OCI-LY3 (cell line): ENCODE results near the gene KYNU.

Source experiments
- H2AFZ ChIP-seq: fragments of 200-600, 300-600 bp; shearing (Covaris generic); 2 replicates; pipeline ENCODE4 v1.6.0; 2014; ENCODE audit warnings: antibody characterized with exemption, low read depth, low read length
- H3K27ac ChIP-seq: fragments of 200-600, 300-600 bp; sonication (generic); 2 replicates; pipeline ENCODE4 v1.5.1; 2014; ENCODE audit warnings: mild to moderate bottlenecking, low read length, moderate library complexity, mixed read lengths
- H3K27me3 ChIP-seq: fragments of 200-600, 300-600 bp; sonication (generic); 2 replicates; pipeline ENCODE4 v1.6.1; 2014; ENCODE audit warnings: low read depth, low read length, mixed read lengths
- H3K36me3 ChIP-seq: fragments of 200-600, 300-600 bp; sonication (generic); replicated peaks from 2 replicates; pipeline ENCODE3; 2014; ENCODE audit warnings: low read depth, low read length, mixed read lengths
- H3K4me1 ChIP-seq: fragments of 300-600, 200-600 bp; sonication (generic); 2 replicates; pipeline ENCODE4 v1.6.1; 2014; ENCODE audit warnings: low read length, mixed read lengths
- H3K4me2 ChIP-seq: fragments of 200-600, 300-600 bp; sonication (generic); 2 replicates; pipeline ENCODE4 v1.6.1; 2014; ENCODE audit warnings: low read length, mixed read lengths
- H3K4me3 ChIP-seq: fragments of 300-600, 200-600 bp; sonication (generic); 2 replicates; pipeline ENCODE4 v1.5.1; 2014; ENCODE audit warnings: antibody characterized with exemption, mild to moderate bottlenecking, low read length, moderate library complexity
- H3K79me2 ChIP-seq: fragments of 300-600, 200-600 bp; shearing (Covaris generic); 2 replicates; pipeline ENCODE4 v1.6.1; 2014; ENCODE audit warnings: mild to moderate bottlenecking, low read length, mixed read lengths
- H3K9ac ChIP-seq: fragments of 300-600, 200-600 bp; shearing (Covaris generic); 2 replicates; pipeline ENCODE4 v1.6.0; 2014; ENCODE audit warnings: mild to moderate bottlenecking, low read length, moderate library complexity
- H3K9me3 ChIP-seq: fragments of 200-600, 300-600 bp; shearing (Covaris generic); 2 replicates; pipeline ENCODE4 v1.6.1; 2014; ENCODE audit warnings: low read length, mixed read lengths; ENCODE audit not compliant: insufficient read depth
- H4K20me1 ChIP-seq: fragments of 200-600, 300-600 bp; sonication (generic); 2 replicates; pipeline ENCODE4 v1.6.1; 2016; ENCODE audit warnings: low read length, mixed read lengths; ENCODE audit not compliant: insufficient read depth
- CTCF ChIP-seq: fragments of 200-600, 300-600 bp; sonication (generic); IDR thresholded peaks from 2 replicates; pipeline ENCODE4 v1.5.1; 2014; ENCODE audit warnings: antibody characterized with exemption, low read length, low read depth
- EZH2phosphoT487 ChIP-seq: fragments of 200-600 bp; shearing (Covaris generic); IDR thresholded peaks from 2 replicates; pipeline ENCODE4 v1.6.1; 2018; ENCODE audit warnings: antibody characterized with exemption, mixed run types, low read depth

The KYNU gene

GRCh38 chr2:142967060-142967459, 89.6 kb downstream of the KYNU start:
- peaks cover 8% of the 10 kb centered on the region for H3K36me3 ChIP-seq

GRCh38 chr2:142973160-142973821, 95.8 kb downstream of the KYNU start:
- Histone ChIP-seq H3K4me1 (peaks cover 15% of the 10 kb centered on the region), H3K36me3 (no peaks in the 10 kb centered on the region), H3K27me3 (no peaks in the 10 kb centered on the region), H3K4me3 (no peak overlapping the region), H3K9ac (no peak overlapping the region), H3K79me2 (no peaks in the 10 kb centered on the region), H4K20me1 (no peaks in the 10 kb centered on the region), H3K4me2 (no peak overlapping the region), H3K27ac (no peak overlapping the region), H3K9me3 (no peaks in the 10 kb centered on the region), H2AFZ (no peak overlapping the region)
- TF ChIP-seq CTCF, result no peak
- no peak for TF ChIP-seq EZH2phosphoT487

More at GRCh38 chr2:142967060-142967459, 89.6 kb downstream of the KYNU start:
- Histone ChIP-seq H3K79me2 (no peaks in the 10 kb centered on the region), H2AFZ (no peak overlapping the region), H4K20me1 (no peaks in the 10 kb centered on the region), H3K27me3 (no peaks in the 10 kb centered on the region), H3K9me3 (no peaks in the 10 kb centered on the region), H3K27ac (no peak overlapping the region), H3K4me1 (no peaks in the 10 kb centered on the region), H3K4me2 (no peak overlapping the region), H3K4me3 (no peak overlapping the region), H3K9ac (no peak overlapping the region)
- TF ChIP-seq CTCF, result no peak
- TF ChIP-seq EZH2phosphoT487, result no peak

GRCh38 chr2:142973822-142974207, 96.4 kb downstream of the KYNU start:
- H3K79me2 ChIP-seq, result no peaks in the 10 kb centered on the region
- H2AFZ ChIP-seq, result no peak overlapping the region
- TF ChIP-seq EZH2phosphoT487, result no peak
- no peak for TF ChIP-seq CTCF
- no peaks in the 10 kb centered on the region for H3K9me3 ChIP-seq
- H3K4me3 ChIP-seq, result no peak overlapping the region
- no peaks in the 10 kb centered on the region for H3K27me3 ChIP-seq
- no peaks in the 10 kb centered on the region for H4K20me1 ChIP-seq
- H3K36me3 ChIP-seq, result no peaks in the 10 kb centered on the region
- peaks cover 15% of the 10 kb centered on the region for H3K4me1 ChIP-seq
- H3K9ac ChIP-seq, result no peak overlapping the region
- no peak overlapping the region for H3K4me2 ChIP-seq
- no peak overlapping the region for H3K27ac ChIP-seq

- Histone ChIP-seq H3K4me3 (no peak overlapping the region), H3K79me2 (no peaks in the 10 kb centered on the region), H3K9ac (no peak overlapping the region), H4K20me1 (no peaks in the 10 kb centered on the region), H3K4me2 (no peak overlapping the region), H3K4me1 (peaks cover 15% of the 10 kb centered on the region), H3K27me3 (no peaks in the 10 kb centered on the region), H3K9me3 (no peaks in the 10 kb centered on the region), H3K27ac (no peak overlapping the region), H2AFZ (no peak overlapping the region), H3K36me3 (no peaks in the 10 kb centered on the region)
- no peak for TF ChIP-seq CTCF
- no peak for TF ChIP-seq EZH2phosphoT487
Measured at GRCh38 chr2:142974288-142975024, 97.0 kb downstream of the KYNU start.
